H54 (cell line): ENCODE measurements around the gene TICRR.
"Not testable (repeated sequence)": the region's sequence is repeated elsewhere in the genome, so short reads cannot be mapped to it uniquely, and the experiment has no call there.

Experiments
- DNase-seq: peaks from one replicate; pipeline ENCODE4 v3.0.0; 2011; ENCODE audit warnings: low spot score, mixed read lengths; ENCODE audit not compliant: insufficient read length
- FAIRE-seq: peaks from 3 replicates; lab custom pipeline; 2011; peaks lifted over from hg19 to GRCh38; lab: Jason Lieb, UNC
- POLR2A ChIP-seq: IDR thresholded peaks from 2 replicates; pipeline ENCODE4 v1.6.1; 2011; ENCODE audit warnings: low read depth, mild to moderate bottlenecking, low read length

Gene TICRR

DNA sequence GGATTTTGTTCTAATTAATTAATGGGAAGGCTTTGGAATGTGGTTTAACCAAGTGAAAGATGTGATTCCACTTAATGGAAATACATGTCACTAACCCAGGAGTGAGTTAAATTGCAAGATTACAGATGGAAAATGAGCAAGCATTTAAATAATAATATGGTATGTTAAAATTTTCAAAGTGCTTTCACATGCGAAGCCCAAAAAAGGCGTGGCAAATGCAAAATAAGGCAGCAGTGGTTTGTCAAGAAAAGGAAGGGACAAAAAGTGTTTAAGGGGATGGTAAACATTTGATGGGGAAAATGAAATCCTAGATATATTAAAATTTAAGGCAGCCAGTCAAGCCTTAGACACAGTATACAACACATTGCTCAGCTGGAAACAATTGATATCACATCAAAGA is 2.9 kb downstream of the TICRR start:
- FAIRE-seq, result no peak
- no peak for TF ChIP-seq POLR2A
- DNase-seq, result no peak

GRCh38 chr15:89580747-89581146 is 5.5 kb downstream of the TICRR start:
- DNase-seq, FAIRE-seq: not testable (repeated sequence)

DNA sequence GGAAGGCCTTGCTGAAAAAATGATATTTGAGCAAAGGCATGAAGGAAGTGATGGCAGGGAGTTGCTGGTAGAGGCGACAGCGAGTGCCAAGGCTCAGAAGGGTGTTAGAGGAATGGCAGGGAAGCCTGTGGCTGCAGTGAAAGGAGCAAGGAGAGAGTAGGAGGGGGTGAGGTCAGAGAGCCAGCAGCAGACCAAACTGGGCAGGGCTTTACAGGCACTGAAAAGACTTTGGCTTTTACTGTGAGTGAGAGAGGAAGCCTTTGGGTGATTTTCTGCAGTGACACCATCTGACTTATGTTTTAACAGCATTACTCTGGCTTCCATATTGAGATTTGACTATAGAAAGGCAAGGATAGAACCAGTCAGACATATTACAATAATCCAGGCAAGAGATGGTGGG is 11.4 kb downstream of the TICRR start:
- no peak for FAIRE-seq
- no peak for TF ChIP-seq POLR2A
- DNase-seq, result no peak

DNA sequence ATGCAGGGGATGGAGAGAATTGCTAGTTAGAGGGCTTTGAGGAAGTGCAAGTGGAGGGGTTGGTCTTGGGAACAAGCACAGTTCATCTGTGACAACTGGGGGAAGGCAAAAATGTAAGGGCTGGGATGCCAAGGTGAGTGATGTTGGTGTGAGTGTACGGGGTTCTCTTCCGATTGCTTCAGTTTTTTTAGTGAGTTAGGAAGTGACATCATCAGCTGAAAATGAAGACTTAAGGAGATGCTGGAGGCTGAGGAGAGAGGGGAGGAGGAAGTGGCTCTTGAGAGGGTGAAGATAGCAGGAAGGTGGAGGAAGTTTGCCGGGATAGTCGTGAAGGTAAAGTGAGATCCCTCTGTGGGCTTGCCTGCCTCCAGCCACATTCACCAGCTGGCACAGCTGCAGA is 12.7 kb downstream of the TICRR start:
- DNase-seq (peak; percentile 27), FAIRE-seq (no peak)
- TF ChIP-seq POLR2A, result no peak

GRCh38 chr15:89591834-89592233 is 16.6 kb downstream of the TICRR start:
- TF ChIP-seq POLR2A, result no peak
- FAIRE-seq (no peak), DNase-seq (no peak)

DNA sequence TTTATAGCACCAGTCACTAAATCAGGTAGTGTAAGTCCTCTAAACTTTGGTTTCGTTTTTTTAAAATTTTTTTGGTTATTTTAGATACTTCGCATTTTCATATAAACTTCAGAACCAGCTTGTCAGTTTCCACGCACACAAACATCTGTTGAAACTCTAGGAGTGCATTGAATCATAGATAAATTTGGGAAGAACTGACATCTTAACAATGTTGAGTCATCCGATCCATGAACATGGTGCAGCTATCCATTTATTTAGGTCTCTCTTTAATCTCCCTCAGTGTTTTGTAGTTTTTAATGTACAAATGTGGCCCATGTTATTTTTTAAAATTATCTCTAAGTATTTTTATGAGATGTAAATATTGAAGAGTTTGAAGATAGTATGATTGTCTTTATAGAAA is 17.7 kb downstream of the TICRR start:
- FAIRE-seq, result no peak
- no peak for TF ChIP-seq POLR2A
- no peak for DNase-seq

- no peak for TF ChIP-seq POLR2A
- DNase-seq, result no peak
- FAIRE-seq, result no peak
Measured at GRCh38 chr15:89599021-89599420, 23.8 kb downstream of the TICRR start.

- no peak for TF ChIP-seq POLR2A
- FAIRE-seq, result no peak
Measured at GRCh38 chr15:89611317-89611716, 36.0 kb downstream of the TICRR start.

GRCh38 chr15:89613031-89613430 is 37.8 kb downstream of the TICRR start:
- TF ChIP-seq POLR2A, result no peak
- DNase-seq (no peak), FAIRE-seq (no peak)

More at GRCh38 chr15:89611317-89611716, 36.0 kb downstream of the TICRR start:
- no peak for DNase-seq

DNA sequence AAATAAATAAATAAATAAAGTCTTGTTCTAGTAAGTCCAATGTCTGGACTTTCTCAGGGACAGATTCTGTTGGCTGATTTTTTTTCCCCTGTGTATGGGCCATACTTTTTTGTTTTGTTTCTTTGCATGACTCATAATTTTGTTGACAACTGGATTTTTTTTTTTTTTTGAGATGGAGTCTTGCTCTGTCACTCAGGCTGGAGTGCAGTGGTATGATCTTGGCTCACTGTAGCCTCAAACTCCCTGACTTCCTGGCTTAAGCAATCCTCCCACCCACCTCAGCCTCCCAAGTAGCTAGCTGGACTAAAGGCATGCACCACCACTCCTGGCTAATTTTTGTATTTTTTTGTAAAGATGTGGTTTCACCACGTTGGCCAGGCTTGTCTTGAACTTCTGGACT is 38.9 kb downstream of the TICRR start:
- TF ChIP-seq POLR2A, result no peak
- no peak for FAIRE-seq
- no peak for DNase-seq

GRCh38 chr15:89615135-89615534 is 39.9 kb downstream of the TICRR start:
- DNase-seq (no peak), FAIRE-seq (no peak)
- TF ChIP-seq POLR2A, result no peak

DNA sequence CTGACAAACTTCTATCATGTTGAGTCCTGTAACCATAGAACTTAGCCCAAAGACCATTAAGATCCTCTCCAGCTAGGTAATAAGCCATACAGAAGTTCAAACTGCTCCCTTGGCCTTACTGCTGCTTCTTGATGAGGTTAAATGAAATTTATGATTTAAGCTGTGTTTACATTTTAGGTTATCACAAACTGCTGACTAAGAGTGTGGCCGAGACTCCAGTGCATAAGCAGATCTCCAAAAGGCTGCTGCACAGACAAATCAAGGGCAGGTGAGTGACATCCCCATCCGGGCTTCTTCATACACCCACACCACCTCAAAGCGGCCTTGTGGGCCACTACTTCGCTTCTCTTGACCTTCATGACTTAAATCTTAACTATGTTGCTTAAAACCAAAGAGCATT is 41.0 kb downstream of the TICRR start:
- no peak for TF ChIP-seq POLR2A
- DNase-seq (no peak), FAIRE-seq (no peak)

DNA sequence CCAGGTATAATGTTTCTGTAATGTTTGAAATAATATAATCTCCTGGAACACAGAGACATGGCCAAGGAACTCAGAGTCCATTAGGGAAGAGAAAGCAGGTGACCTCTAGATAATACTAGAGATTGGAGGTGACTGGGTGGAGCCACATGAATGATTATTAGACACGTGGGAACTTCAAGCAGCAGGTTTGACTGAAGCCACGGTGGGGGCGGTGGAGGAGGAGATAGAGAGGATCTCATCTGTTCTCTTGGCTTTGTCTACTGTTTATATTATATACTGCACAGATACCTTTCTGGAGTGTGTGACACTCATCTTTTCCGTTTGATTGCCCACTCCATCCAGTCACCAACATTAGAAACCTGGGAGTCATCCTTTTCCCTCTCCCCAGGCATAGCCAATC is 46.3 kb downstream of the TICRR start:
- FAIRE-seq (no peak), DNase-seq (no peak)
- no peak for TF ChIP-seq POLR2A

- no peak for FAIRE-seq
- TF ChIP-seq POLR2A, result no peak
- DNase-seq, result no peak
Measured at GRCh38 chr15:89623165-89623564, 47.9 kb downstream of the TICRR start.

DNA sequence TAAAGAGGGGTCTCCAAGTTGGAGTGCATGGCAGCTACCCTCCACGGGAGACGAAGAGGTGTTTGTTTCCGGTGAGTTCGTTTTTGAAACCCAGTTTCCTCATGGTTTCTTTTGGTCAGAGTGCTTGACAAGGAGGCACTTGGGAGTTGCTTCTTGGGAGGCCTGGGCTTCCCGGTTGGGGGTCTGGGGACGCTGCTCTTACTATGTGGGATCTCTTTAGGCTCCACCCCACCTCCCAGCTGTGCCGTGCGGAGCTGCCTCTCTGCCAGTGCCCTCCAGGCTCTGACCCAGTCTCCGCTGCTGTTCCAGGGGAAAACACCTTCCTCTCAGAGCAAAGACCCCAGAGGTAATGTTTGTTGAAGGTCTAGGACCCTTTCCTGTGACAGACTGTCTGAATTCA is 50.4 kb downstream of the TICRR start:
- DNase-seq, result no peak
- TF ChIP-seq POLR2A, result no peak
- no peak for FAIRE-seq
